ENCODE data around the gene SYT8. TPM values are rescaled to one million over a fixed set of nuclear protein-coding genes. Genes with fewer than 3 reads are reported as not detected.

SYT8 gene
- total RNA-seq, 1 experiment from 2014 or later, result 7.8 TPM

DNA sequence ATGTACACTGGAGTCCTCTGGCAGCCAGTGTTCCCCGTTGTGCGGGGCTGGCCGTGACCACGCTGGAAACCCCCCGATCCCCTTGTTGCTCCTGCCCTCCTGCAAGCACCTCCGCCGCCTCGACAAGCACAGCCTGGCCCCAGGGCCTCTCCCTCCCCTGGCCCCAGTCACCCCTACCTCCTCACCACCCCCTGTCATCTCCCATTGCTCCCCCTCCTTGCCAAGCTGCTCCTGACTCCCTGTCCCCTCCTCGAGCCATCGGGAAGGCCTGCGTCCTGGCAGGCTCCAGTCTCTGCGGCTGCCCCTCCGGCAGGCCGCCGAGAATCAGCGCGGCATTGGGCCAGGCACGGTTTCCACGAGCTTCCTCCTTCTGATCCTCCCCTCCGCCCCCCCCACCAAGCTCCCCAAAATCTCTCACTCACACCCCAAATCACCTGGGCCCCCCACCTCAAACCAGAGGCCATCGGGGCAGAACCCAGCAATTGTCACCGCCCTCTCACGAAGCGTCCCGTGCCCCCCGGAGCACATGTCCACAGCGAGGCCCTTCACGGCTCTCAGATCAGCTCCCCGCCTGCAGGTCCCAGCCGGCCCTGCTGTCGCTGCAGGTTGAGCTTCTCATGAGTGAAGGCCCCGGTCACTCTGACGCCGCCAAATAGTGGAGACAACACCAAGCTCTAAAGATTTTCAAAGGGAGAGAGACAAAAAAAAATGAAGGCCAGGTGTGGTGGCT is 12.4 kb downstream of the SYT8 start:
- intact Hi-C loops (cut with micrococcal nuclease), result no loop called here
- H3K4me1 ChIP-seq (ENCODE audit: insufficient read depth, low read length), result no peaks in the 10 kb centered on the region
- no peak overlapping the region for H3K27ac ChIP-seq (ENCODE audit: low read length)
- no peaks in the 10 kb centered on the region for H3F3A ChIP-seq (ENCODE audit: low read length, unreplicated experiment)
- DNase-seq, result no peak
- H3K4me3 ChIP-seq (ENCODE audit: low read length), result no peak overlapping the region
- H2AFZ ChIP-seq (ENCODE audit: low read length), result no peak overlapping the region
- ATAC-seq, result no peak
- CTCF ChIA-PET, result interaction anchor here (0.5 kb wide), 1 partner anchor 14 kb away, joined by 5 read pairs; no protein-coding TSS in a partner anchor
- H3K79me2 ChIP-seq (ENCODE audit: low read length), result no peaks in the 10 kb centered on the region
- H3K27me3 ChIP-seq (ENCODE audit: low read length), result no peaks in the 10 kb centered on the region
- BruUV-seq (replicated peaks), result no TSS peak
- H3K36me3 ChIP-seq (ENCODE audit: low read depth, low read length), result no peaks in the 10 kb centered on the region
- no peak overlapping the region for H3K9ac ChIP-seq (ENCODE audit: low read length)
- no peaks in the 10 kb centered on the region for H4K20me1 ChIP-seq (ENCODE audit: low read length)
- H3K4me2 ChIP-seq (ENCODE audit: low read length), result no peak overlapping the region
- POLR2A ChIA-PET (ENCODE audit: unreplicated experiment), result no interaction called here
- TF ChIP-seq, protein P1, sequence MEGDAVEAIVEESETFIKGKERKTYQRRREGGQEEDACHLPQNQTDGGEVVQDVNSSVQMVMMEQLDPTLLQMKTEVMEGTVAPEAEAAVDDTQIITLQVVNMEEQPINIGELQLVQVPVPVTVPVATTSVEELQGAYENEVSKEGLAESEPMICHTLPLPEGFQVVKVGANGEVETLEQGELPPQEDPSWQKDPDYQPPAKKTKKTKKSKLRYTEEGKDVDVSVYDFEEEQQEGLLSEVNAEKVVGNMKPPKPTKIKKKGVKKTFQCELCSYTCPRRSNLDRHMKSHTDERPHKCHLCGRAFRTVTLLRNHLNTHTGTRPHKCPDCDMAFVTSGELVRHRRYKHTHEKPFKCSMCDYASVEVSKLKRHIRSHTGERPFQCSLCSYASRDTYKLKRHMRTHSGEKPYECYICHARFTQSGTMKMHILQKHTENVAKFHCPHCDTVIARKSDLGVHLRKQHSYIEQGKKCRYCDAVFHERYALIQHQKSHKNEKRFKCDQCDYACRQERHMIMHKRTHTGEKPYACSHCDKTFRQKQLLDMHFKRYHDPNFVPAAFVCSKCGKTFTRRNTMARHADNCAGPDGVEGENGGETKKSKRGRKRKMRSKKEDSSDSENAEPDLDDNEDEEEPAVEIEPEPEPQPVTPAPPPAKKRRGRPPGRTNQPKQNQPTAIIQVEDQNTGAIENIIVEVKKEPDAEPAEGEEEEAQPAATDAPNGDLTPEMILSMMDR (conservative IDR thresholded peaks at IDR 0.05; ENCODE audit: low read depth, low read length), result no peak
- TF ChIP-seq EZH2 (IDR thresholded peaks at IDR 0.05; ENCODE audit: low read length, unreplicated experiment) (no peak), EZH2phosphoT487 (IDR thresholded peaks at IDR 0.05; ENCODE audit: borderline replicate concordance, low read length) (no peak)
- H3K9me2 ChIP-seq (replicated peaks; ENCODE audit: low read length), result no peaks in the 10 kb centered on the region
- H3K9me3 ChIP-seq (ENCODE audit: low read length), result no peaks in the 10 kb centered on the region

GRCh38 chr11:1847926-1848639 is 13.3 kb downstream of the SYT8 start:
- Histone ChIP-seq H3F3A (ENCODE audit: low read length, unreplicated experiment) (no peaks in the 10 kb centered on the region), H3K4me3 (ENCODE audit: low read length) (no peak overlapping the region), H3K36me3 (ENCODE audit: low read depth, low read length) (no peaks in the 10 kb centered on the region), H2AFZ (ENCODE audit: low read length) (no peak overlapping the region), H3K27me3 (ENCODE audit: low read length) (no peaks in the 10 kb centered on the region), H3K9me3 (ENCODE audit: low read length) (no peaks in the 10 kb centered on the region), H3K27ac (ENCODE audit: low read length) (no peak overlapping the region), H3K9ac (ENCODE audit: low read length) (no peak overlapping the region), H4K20me1 (ENCODE audit: low read length) (no peaks in the 10 kb centered on the region), H3K4me2 (ENCODE audit: low read length) (no peak overlapping the region), H3K79me2 (ENCODE audit: low read length) (no peaks in the 10 kb centered on the region), H3K9me2 (replicated peaks; ENCODE audit: low read length) (no peaks in the 10 kb centered on the region), H3K4me1 (ENCODE audit: insufficient read depth, low read length) (no peaks in the 10 kb centered on the region)
- no TSS peak for BruUV-seq (replicated peaks)
- ChIA-PET POLR2A (ENCODE audit: unreplicated experiment) (no interaction called here), CTCF (interaction anchor here (0.5 to 0.6 kb wide), 2 partner anchors 12 to 15 kb away, joined by 3 to 5 read pairs; no protein-coding TSS in a partner anchor)
- DNase-seq, result no peak
- ATAC-seq, result no peak
- intact Hi-C loops (cut with micrococcal nuclease), result no loop called here
- TF ChIP-seq, protein P1 (conservative IDR thresholded peaks at IDR 0.05; ENCODE audit: low read depth, low read length), result no peak
- no peak for TF ChIP-seq EZH2 (IDR thresholded peaks at IDR 0.05; ENCODE audit: low read length, unreplicated experiment)
- TF ChIP-seq EZH2phosphoT487 (IDR thresholded peaks at IDR 0.05; ENCODE audit: borderline replicate concordance, low read length), result no peak

All from PC-3 (cell line).